B cell (primary cell): Measurements from ENCODE around the gene MAP2K5. TPM values are rescaled to one million over a fixed set of nuclear protein-coding genes. Genes with fewer than 3 reads are reported as not detected.

Experiments used
- ATAC-seq: fragments of 200-7000 bp; cut with Tn5 transposase; one replicate; pipeline ENCODE4 v1.10.0; 2021; ENCODE audit warnings: low read depth, mild to moderate bottlenecking, moderate number of reproducible peaks, moderate library complexity
- CTCF ChIA-PET: fragments of 350-600 bp; sonication (Branson Sonifier 250); formaldehyde crosslinking; loops from one replicate; lab custom pipeline; 2021; ENCODE audit warnings: antibody characterized with exemption, inconsistent platforms; lab: Charles Lee
- POLR2A ChIA-PET: fragments of 350-600 bp; sonication (Branson Sonifier 250); formaldehyde crosslinking; loops from one replicate; lab custom pipeline; 2021; ENCODE audit warnings: antibody characterized with exemption; lab: Charles Lee
- DNase-seq: peaks from one replicate; pipeline ENCODE4 v3.0.0; 2013
- H2AFZ ChIP-seq: 2 replicates; pipeline ENCODE4 v1.6.1; 2012; ENCODE audit warnings: mild to moderate bottlenecking, low read depth, low read length; ENCODE audit not compliant: insufficient read depth, poor library complexity, severe bottlenecking
- H3K27ac ChIP-seq, 2 donors: 1 replicate in 1 of 2; 2 replicates in 1 of 2; pipeline ENCODE4 v1.5.1; 2012 to 2013; ENCODE audit warnings: low read length in 2 of 2, mild to moderate bottlenecking in 2 of 2, moderate library complexity in 1 of 2
- H3K27me3 ChIP-seq, 4 experiments: fragments of 200-600 bp in 1 of 4; sonication (generic) in 1 of 4; replicated peaks in 1 of 4; 1 replicate in 2 of 4; 2 replicates in 2 of 4; pipeline versions ENCODE4 v1.6.1 to v1.7.0; 2013 to 2016; ENCODE audit warnings: low read length in 3 of 4, mild to moderate bottlenecking in 2 of 4, mixed read lengths in 1 of 4, moderate library complexity in 1 of 4; ENCODE audit not compliant: insufficient read depth in 4 of 4, control insufficient read depth in 3 of 4; ENCODE audit errors: control extremely low read depth in 1 of 4
- H3K36me3 ChIP-seq, 2 experiments: replicated peaks in 1 of 2; 1 replicate in 1 of 2; 2 replicates in 1 of 2; pipeline versions ENCODE4 v1.6.1 to v1.7.1; 2013; ENCODE audit warnings: low read length in 1 of 2; ENCODE audit not compliant: insufficient read depth in 2 of 2, control insufficient read depth in 1 of 2; ENCODE audit errors: control extremely low read depth in 1 of 2, extremely low read depth in 1 of 2
- H3K4me1 ChIP-seq, 2 donors: fragments of 200-600 bp in 1 of 2; sonication (generic) in 1 of 2; 1 replicate in 1 of 2; 2 replicates in 1 of 2; pipeline versions ENCODE4 v1.5.1 to v1.6.1; 2013 to 2017; ENCODE audit warnings: low read length in 2 of 2; ENCODE audit not compliant: control insufficient read depth in 2 of 2, insufficient read depth in 2 of 2
- H3K4me2 ChIP-seq: replicated peaks from 2 replicates; pipeline ENCODE3; 2012; ENCODE audit warnings: mild to moderate bottlenecking, low read depth, low read length; ENCODE audit not compliant: poor library complexity, severe bottlenecking
- H3K4me3 ChIP-seq, 5 experiments: fragments of 200-600 bp in 1 of 5; sonication (generic) in 1 of 5; 1 replicate in 3 of 5; 2 replicates in 2 of 5; pipeline versions ENCODE4 v1.5.1 to v1.7.0; 2011 to 2016; ENCODE audit warnings: low read length in 4 of 5, mild to moderate bottlenecking in 4 of 5, low read depth in 2 of 5, control low read depth in 1 of 5, moderate library complexity in 1 of 5; ENCODE audit not compliant: insufficient read depth in 1 of 5; ENCODE audit errors: control extremely low read depth in 1 of 5, extremely low read depth in 1 of 5
- H3K79me2 ChIP-seq: fragments of 200-600 bp; sonication (generic); one replicate; pipeline ENCODE4 v1.6.0; 2016; ENCODE audit warnings: low read length; ENCODE audit not compliant: control insufficient read depth, insufficient read depth
- H3K9ac ChIP-seq: fragments of 200-600 bp; sonication (generic); 2 replicates; pipeline ENCODE4 v1.6.1; 2017; ENCODE audit warnings: mild to moderate bottlenecking, low read length, moderate library complexity
- H3K9me3 ChIP-seq, 3 donors: one replicate each; pipeline versions ENCODE4 v1.6.1 to v1.7.1; 2013; ENCODE audit warnings: low read length in 2 of 3; ENCODE audit not compliant: control insufficient read depth in 2 of 3, insufficient read depth in 1 of 3; ENCODE audit errors: control extremely low read depth in 1 of 3
- H4K20me1 ChIP-seq: 2 replicates; pipeline ENCODE4 v1.6.0; 2012; ENCODE audit warnings: mild to moderate bottlenecking, low read length; ENCODE audit not compliant: insufficient read depth, control insufficient read depth, poor library complexity, severe bottlenecking
- H3K27ac Mint-ChIP-seq: one replicate; pipeline ENCODE4 v1.8.0; 2021; ENCODE audit warnings: mixed read lengths
- H3K27me3 Mint-ChIP-seq: one replicate; pipeline ENCODE4 v1.8.0; 2021; ENCODE audit warnings: mixed read lengths
- H3K4me1 Mint-ChIP-seq: one replicate; pipeline ENCODE4 v1.8.0; 2021; ENCODE audit warnings: mixed read lengths
- H3K4me3 Mint-ChIP-seq: one replicate; pipeline ENCODE4 v1.8.0; 2021; ENCODE audit warnings: mixed read lengths
- H3K9me3 Mint-ChIP-seq: one replicate; pipeline ENCODE4 v1.8.0; 2022; ENCODE audit warnings: mixed read lengths; ENCODE audit not compliant: insufficient read depth
- EZH2 ChIP-seq: IDR thresholded peaks from 2 replicates; pipeline ENCODE4 v1.6.1; 2012; ENCODE audit warnings: borderline replicate concordance, low read depth, mild to moderate bottlenecking, moderate library complexity, low read length; ENCODE audit not compliant: insufficient read depth, poor library complexity, severe bottlenecking
- WGBS: methylation state at CpG from one replicate; pipeline ENCODE4 v1.1.5; 2013; ENCODE audit warnings: missing lambda C conversion rate; ENCODE audit not compliant: insufficient coverage; 5-methylcytosine and 5-hydroxymethylcytosine counted together
- intact Hi-C: fragments of 100-400 bp; cut with micrococcal nuclease; formaldehyde crosslinking; loops from one replicate; pipeline ENCODE4 v1.10.0; 2022
- polyA plus RNA-seq: library from polyadenylated mRNA; depleted of rRNA; stranded (reverse); fragments of >200 nt; gene quantifications from 2 replicates; pipeline ENCODE4 v1.2.3, GENCODE V29; 2012
- total RNA-seq, 2 donors: library from RNA; stranded (reverse); fragments of 120-200 nt in 1 of 2; gene quantifications; 1 replicate in 1 of 2; 2 replicates in 1 of 2; pipeline versions ENCODE4 v1.2.3 to v1.2.4, GENCODE V29; 2013 to 2022
- TF ChIP-seq, protein P1 (sequence below): fragments of 200-600 bp; IDR thresholded peaks from one replicate; pipeline ENCODE4 v1.8.0; 2022; ENCODE audit warnings: antibody characterized with exemption, mild to moderate bottlenecking

The MAP2K5 gene
- total and polyA plus RNA-seq, 2 donors (not counting 1 experiment from before 2014, with no cell fraction given) = 11.1 to 40.0 TPM

DNA sequence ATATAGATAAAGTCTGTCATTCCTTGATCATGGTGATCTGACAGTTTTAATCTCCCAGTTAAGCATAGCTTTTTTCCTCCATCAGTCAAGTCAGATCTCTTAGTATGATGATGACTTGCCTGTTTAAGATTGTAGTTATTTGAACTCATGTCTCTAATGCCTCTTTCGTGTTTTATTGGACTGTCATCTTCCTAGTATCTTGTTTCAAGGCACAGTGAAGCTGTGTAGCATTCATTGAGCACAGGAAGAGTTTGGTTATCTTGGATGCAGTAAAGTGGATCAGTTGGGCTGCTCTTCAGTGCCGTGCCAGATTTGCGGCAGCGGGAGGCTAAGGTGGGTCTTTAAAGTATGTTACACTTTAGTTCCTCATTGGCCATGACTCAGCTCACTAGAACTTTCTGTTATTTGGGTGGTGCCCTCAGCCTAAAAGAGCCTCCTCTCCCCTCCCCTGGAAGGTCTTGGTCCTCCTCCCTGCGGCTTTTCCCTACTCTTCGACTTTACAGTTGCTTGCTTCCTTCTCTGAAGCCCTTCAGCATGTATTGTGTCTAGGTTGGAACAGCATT lies 237.1 kb downstream of the MAP2K5 start:
- 15% methylated on average over 1 of the region's 6 CpGs for WGBS

DNA sequence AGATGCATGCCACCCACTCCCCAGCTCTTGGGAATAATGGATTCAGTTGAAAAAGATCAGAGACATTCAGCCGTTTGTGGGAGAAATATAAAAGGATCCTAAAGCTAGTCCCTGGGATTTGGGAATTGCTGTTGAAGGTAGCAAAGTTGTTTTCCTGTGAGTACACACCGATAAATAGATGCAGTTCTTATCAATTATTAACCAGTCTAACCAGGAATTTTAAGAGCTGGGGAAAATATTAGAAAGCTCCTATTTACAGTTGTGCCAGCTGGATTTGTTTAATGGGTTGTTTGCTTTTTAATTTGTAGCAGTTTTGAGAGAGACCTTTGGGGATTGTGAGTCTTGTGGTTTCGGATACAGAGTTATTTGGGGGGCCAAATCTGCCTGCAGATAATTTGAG lies 238.6 kb downstream of the MAP2K5 start:
- Histone ChIP-seq H3K27ac (no peak overlapping the region), H3K4me1 (peaks cover 43 to 45% of the 10 kb centered on the region in 2 donors), H3K9ac (no peak overlapping the region), H3K79me2 (no peaks in the 10 kb centered on the region), H3K27me3 (no peaks in the 10 kb centered on the region), H4K20me1 (no peaks in the 10 kb centered on the region), H3K4me2 (no peak overlapping the region), H3K4me3 (no peak overlapping the region), H2AFZ (no peak overlapping the region), H3K36me3 (no peaks in the 10 kb centered on the region), H3K9me3 (peaks cover 0 to 9% (median 0%) of the 10 kb centered on the region in 3 donors)
- 100% methylated on average over 1 of the region's 3 CpGs for WGBS
- no peak overlapping the region for H3K27ac Mint-ChIP-seq
- CTCF ChIA-PET = interaction anchor here (1.4 to 10.4 kb wide), 4 partner anchors 44 to 326 kb away, joined by 3 to 237 read pairs (median 94); partner anchors contain the start of genes RNU6-1 and SKOR1
- no peak overlapping the region for H3K4me3 Mint-ChIP-seq
- H3K9me3 Mint-ChIP-seq = no peaks in the 10 kb centered on the region
- H3K27me3 Mint-ChIP-seq = no peaks in the 10 kb centered on the region
- no peak for DNase-seq
- ATAC-seq = no peak
- no peak for TF ChIP-seq EZH2
- TF ChIP-seq, protein P1, sequence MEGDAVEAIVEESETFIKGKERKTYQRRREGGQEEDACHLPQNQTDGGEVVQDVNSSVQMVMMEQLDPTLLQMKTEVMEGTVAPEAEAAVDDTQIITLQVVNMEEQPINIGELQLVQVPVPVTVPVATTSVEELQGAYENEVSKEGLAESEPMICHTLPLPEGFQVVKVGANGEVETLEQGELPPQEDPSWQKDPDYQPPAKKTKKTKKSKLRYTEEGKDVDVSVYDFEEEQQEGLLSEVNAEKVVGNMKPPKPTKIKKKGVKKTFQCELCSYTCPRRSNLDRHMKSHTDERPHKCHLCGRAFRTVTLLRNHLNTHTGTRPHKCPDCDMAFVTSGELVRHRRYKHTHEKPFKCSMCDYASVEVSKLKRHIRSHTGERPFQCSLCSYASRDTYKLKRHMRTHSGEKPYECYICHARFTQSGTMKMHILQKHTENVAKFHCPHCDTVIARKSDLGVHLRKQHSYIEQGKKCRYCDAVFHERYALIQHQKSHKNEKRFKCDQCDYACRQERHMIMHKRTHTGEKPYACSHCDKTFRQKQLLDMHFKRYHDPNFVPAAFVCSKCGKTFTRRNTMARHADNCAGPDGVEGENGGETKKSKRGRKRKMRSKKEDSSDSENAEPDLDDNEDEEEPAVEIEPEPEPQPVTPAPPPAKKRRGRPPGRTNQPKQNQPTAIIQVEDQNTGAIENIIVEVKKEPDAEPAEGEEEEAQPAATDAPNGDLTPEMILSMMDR = no peak
- H3K4me1 Mint-ChIP-seq = peaks cover 50% of the 10 kb centered on the region
- intact Hi-C loops = loop anchor here (5.0 to 10.0 kb wide), 3 partner anchors 239 to 696 kb away; partner anchors contain the start of genes FEM1B and MAP2K5
- POLR2A ChIA-PET = no interaction called here

More for the DNA sequence above, 237.1 kb downstream of the MAP2K5 start:
- peaks cover 36% of the 10 kb centered on the region for H3K4me1 Mint-ChIP-seq
- Histone ChIP-seq H3K27ac (no peak overlapping the region), H3K9me3 (no peaks in the 10 kb centered on the region), H3K9ac (peak overlapping the region; percentile 2), H2AFZ (peak overlapping the region; percentile 20), H3K4me3 (no peak overlapping the region), H3K27me3 (no peaks in the 10 kb centered on the region), H3K36me3 (no peaks in the 10 kb centered on the region), H4K20me1 (no peaks in the 10 kb centered on the region), H3K4me1 (peaks cover 29 to 30% of the 10 kb centered on the region in 2 donors), H3K4me2 (peak overlapping the region; percentile 57), H3K79me2 (no peaks in the 10 kb centered on the region)
- CTCF ChIA-PET = interaction anchor here (0.9 to 10.4 kb wide), 5 partner anchors 17 to 322 kb away, joined by 3 to 237 read pairs (median 11); partner anchors contain the start of genes RNU6-1 and SKOR1
- POLR2A ChIA-PET = interaction anchor here (1.0 kb wide), 1 partner anchor 54 kb away, joined by 3 read pairs; no protein-coding TSS in a partner anchor
- TF ChIP-seq, protein P1 = no peak
- no peak for TF ChIP-seq EZH2
- intact Hi-C loops = loop anchor here (5.0 to 10.0 kb wide), 3 partner anchors 237 to 695 kb away; partner anchors contain the start of genes FEM1B and MAP2K5
- no peaks in the 10 kb centered on the region for H3K9me3 Mint-ChIP-seq
- DNase-seq (peak; percentile 29), ATAC-seq (no peak)
- H3K27me3 Mint-ChIP-seq = no peaks in the 10 kb centered on the region
- peak overlapping the region; percentile 67 for H3K27ac Mint-ChIP-seq
- peak overlapping the region; percentile 84 for H3K4me3 Mint-ChIP-seq
